ENCODE data around the gene SPATA2. TPM values are rescaled to one million over a fixed set of nuclear protein-coding genes. Genes with fewer than 3 reads are reported as not detected.

Gene SPATA2
- total and polyA plus RNA-seq, 2 of the 13 experiments (the other 11 are each of a cell fraction or from before 2014, with no cell fraction given): 3.2 to 8.7 TPM

DNA sequence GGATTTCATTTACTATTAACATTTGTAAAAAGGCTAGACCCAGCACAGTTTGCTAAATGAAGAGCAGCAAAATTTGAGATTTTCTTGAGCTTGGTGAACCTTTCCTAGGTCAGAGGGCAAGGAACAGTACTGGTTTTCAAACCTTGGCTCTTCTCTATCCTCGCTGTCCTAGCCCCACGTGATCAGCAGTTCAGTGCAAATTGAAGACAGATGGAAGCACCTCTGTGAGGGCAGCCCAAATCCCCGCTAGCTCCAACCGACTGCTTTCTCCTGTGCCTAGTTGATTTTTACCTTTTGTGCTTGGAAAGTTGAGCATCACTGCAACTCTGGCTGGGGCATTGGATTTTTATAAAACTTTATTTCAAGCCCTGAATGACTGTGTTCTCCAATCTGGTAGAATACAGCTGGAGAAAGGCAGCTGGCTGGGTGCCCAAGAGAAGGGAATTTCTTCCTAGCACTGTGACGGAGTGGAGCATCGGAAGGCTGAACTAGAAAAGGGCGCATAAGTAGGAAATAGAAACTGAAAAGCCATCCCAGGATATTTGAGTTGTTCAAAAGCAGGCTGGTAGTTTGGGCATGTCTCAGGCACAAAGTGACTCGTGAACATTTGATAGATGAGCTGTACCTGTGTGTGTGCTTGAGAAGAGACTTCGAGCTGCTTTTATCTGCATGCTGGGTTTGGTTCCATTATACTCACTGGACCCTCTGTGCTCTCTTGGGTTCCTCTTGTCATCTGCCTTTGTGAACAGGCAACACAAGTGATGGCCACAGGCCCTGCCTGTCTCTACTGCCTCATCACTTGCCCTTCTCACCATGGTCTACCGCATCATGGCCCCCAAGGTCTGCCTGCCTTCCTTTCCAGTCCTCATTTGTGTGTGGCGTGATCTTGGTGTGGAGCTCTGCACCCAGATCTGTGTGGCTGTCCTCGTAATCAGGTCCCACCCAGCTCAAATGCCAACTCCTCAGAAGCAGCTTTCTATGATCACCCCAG is 23.1 kb upstream of the SPATA2 start (continued):
- TF ChIP-seq, protein P1, sequence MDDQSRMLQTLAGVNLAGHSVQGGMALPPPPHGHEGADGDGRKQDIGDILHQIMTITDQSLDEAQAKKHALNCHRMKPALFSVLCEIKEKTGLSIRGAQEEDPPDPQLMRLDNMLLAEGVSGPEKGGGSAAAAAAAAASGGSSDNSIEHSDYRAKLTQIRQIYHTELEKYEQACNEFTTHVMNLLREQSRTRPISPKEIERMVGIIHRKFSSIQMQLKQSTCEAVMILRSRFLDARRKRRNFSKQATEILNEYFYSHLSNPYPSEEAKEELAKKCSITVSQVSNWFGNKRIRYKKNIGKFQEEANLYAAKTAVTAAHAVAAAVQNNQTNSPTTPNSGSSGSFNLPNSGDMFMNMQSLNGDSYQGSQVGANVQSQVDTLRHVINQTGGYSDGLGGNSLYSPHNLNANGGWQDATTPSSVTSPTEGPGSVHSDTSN (CRISPR knock-in tag; IDR thresholded peaks at IDR 0.05; ENCODE audit: borderline replicate concordance): no peak
- TF ChIP-seq KAT2B (IDR thresholded peaks at IDR 0.05; ENCODE audit: borderline replicate concordance, low read depth, low read length): no peak
- 0 out of 2 replicates have a peak, but pooled peaks have one; percentile 42 for TF ChIP-seq SSRP1 (CRISPR knock-in tag; IDR thresholded peaks at IDR 0.05)
- TF ChIP-seq, protein P2, sequence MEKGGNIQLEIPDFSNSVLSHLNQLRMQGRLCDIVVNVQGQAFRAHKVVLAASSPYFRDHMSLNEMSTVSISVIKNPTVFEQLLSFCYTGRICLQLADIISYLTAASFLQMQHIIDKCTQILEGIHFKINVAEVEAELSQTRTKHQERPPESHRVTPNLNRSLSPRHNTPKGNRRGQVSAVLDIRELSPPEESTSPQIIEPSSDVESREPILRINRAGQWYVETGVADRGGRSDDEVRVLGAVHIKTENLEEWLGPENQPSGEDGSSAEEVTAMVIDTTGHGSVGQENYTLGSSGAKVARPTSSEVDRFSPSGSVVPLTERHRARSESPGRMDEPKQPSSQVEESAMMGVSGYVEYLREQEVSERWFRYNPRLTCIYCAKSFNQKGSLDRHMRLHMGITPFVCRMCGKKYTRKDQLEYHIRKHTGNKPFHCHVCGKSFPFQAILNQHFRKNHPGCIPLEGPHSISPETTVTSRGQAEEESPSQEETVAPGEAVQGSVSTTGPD (CRISPR knock-in tag; IDR thresholded peaks at IDR 0.05): no peak
- TF ChIP-seq IKZF1 (IDR thresholded peaks at IDR 0.05): no peak
- TF ChIP-seq HDAC2 (CRISPR knock-in tag; IDR thresholded peaks at IDR 0.05): no peak
- TF ChIP-seq NR3C1 (CRISPR knock-in tag; IDR thresholded peaks at IDR 0.05): no peak
- TF ChIP-seq ZBTB20 (CRISPR knock-in tag; IDR thresholded peaks at IDR 0.05; ENCODE audit: borderline replicate concordance, low read depth): 0 out of 2 replicates have a peak, but pooled peaks have one; percentile 54
- TF ChIP-seq, protein P3, sequence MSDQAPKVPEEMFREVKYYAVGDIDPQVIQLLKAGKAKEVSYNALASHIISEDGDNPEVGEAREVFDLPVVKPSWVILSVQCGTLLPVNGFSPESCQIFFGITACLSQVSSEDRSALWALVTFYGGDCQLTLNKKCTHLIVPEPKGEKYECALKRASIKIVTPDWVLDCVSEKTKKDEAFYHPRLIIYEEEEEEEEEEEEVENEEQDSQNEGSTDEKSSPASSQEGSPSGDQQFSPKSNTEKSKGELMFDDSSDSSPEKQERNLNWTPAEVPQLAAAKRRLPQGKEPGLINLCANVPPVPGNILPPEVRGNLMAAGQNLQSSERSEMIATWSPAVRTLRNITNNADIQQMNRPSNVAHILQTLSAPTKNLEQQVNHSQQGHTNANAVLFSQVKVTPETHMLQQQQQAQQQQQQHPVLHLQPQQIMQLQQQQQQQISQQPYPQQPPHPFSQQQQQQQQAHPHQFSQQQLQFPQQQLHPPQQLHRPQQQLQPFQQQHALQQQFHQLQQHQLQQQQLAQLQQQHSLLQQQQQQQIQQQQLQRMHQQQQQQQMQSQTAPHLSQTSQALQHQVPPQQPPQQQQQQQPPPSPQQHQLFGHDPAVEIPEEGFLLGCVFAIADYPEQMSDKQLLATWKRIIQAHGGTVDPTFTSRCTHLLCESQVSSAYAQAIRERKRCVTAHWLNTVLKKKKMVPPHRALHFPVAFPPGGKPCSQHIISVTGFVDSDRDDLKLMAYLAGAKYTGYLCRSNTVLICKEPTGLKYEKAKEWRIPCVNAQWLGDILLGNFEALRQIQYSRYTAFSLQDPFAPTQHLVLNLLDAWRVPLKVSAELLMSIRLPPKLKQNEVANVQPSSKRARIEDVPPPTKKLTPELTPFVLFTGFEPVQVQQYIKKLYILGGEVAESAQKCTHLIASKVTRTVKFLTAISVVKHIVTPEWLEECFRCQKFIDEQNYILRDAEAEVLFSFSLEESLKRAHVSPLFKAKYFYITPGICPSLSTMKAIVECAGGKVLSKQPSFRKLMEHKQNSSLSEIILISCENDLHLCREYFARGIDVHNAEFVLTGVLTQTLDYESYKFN (CRISPR knock-in tag; conservative IDR thresholded peaks at IDR 0.05): 0 out of 2 replicates have a peak, but pooled peaks have one; percentile 1
- TF ChIP-seq, protein P4, sequence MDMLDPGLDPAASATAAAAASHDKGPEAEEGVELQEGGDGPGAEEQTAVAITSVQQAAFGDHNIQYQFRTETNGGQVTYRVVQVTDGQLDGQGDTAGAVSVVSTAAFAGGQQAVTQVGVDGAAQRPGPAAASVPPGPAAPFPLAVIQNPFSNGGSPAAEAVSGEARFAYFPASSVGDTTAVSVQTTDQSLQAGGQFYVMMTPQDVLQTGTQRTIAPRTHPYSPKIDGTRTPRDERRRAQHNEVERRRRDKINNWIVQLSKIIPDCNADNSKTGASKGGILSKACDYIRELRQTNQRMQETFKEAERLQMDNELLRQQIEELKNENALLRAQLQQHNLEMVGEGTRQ (IDR thresholded peaks at IDR 0.05; ENCODE audit: low read depth, low read length): 0 out of 2 replicates have a peak, but pooled peaks have one; percentile 33
- TF ChIP-seq, protein P4 (CRISPR knock-in tag; IDR thresholded peaks at IDR 0.05; ENCODE audit: borderline replicate concordance): no peak; the same call in 1 of the 2 replicates
- no peak for TF ChIP-seq REL (CRISPR knock-in tag; conservative IDR thresholded peaks at IDR 0.05)
- TF ChIP-seq MTF1 (CRISPR knock-in tag; IDR thresholded peaks at IDR 0.05): no peak
- TF ChIP-seq ZNF263 (CRISPR knock-in tag; IDR thresholded peaks at IDR 0.05): no peak
- TF ChIP-seq, protein P5, sequence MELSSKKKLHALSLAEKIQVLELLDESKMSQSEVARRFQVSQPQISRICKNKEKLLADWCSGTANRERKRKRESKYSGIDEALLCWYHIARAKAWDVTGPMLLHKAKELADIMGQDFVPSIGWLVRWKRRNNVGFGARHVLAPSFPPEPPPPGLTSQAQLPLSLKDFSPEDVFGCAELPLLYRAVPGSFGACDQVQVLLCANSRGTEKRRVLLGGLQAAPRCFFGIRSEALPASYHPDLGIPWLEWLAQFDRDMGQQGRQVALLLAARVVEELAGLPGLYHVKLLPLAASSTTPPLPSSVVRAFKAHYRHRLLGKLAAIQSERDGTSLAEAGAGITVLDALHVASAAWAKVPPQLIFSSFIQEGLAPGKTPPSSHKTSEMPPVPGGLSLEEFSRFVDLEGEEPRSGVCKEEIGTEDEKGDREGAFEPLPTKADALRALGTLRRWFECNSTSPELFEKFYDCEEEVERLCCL (CRISPR knock-in tag; IDR thresholded peaks at IDR 0.05; ENCODE audit: borderline replicate concordance): 0 out of 2 replicates have a peak, but pooled peaks have one; percentile 18
- no peak for TF ChIP-seq ZNF430 (CRISPR knock-in tag; IDR thresholded peaks at IDR 0.05)
- TF ChIP-seq NFE2L1 (CRISPR knock-in tag; IDR thresholded peaks at IDR 0.05; ENCODE audit: borderline replicate concordance): no peak
- TF ChIP-seq, protein P6, sequence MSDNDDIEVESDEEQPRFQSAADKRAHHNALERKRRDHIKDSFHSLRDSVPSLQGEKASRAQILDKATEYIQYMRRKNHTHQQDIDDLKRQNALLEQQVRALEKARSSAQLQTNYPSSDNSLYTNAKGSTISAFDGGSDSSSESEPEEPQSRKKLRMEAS (IDR thresholded peaks at IDR 0.05): peak; percentile 51; the same call in 1 of the 2 replicates

Measured in HepG2 (cell line).